NCI-H345 (cell line): Measurements from ENCODE around the gene WIPF1.
"Not testable (repeated sequence)": the region's sequence is repeated elsewhere in the genome, so short reads cannot be mapped to it uniquely, and the experiment has no call there.

Experiments used
- DNase-seq: peaks from one replicate; lab custom pipeline; 2025; lab: John Stamatoyannopoulos, UW

WIPF1 gene

GRCh38 chr2:174571669-174572323, 25.8 kb downstream of the WIPF1 start:
- DNase-seq, result no peak

- DNase-seq, result no peak
Observed at GRCh38 chr2:174570318-174570958, 27.2 kb downstream of the WIPF1 start.

GRCh38 chr2:174569678-174570077, 27.9 kb downstream of the WIPF1 start:
- no peak for DNase-seq

- DNase-seq, result no peak
Observed at GRCh38 chr2:174568425-174568824, 29.2 kb downstream of the WIPF1 start.

GRCh38 chr2:174566871-174567270, 30.7 kb downstream of the WIPF1 start:
- no peak for DNase-seq

GRCh38 chr2:174563530-174564282, 33.9 kb downstream of the WIPF1 start:
- DNase-seq, result no peak

GRCh38 chr2:174561972-174562370, 35.6 kb downstream of the WIPF1 start:
- DNase-seq, result no peak

- DNase-seq, result no peak
Observed at GRCh38 chr2:174561283-174561971, 36.2 kb downstream of the WIPF1 start.

- DNase-seq, result no peak
Observed at GRCh38 chr2:174560737-174561136, 36.9 kb downstream of the WIPF1 start.

- no peak for DNase-seq
Observed at GRCh38 chr2:174555998-174556397, 41.6 kb downstream of the WIPF1 start.

GRCh38 chr2:174554529-174555150, 43.0 kb downstream of the WIPF1 start:
- no peak for DNase-seq

- DNase-seq, result no peak
Observed at GRCh38 chr2:174553811-174554493, 43.7 kb downstream of the WIPF1 start.

GRCh38 chr2:174552880-174553279, 44.7 kb downstream of the WIPF1 start:
- no peak for DNase-seq

GRCh38 chr2:174551697-174552096, 45.9 kb downstream of the WIPF1 start:
- no peak for DNase-seq

- not testable (repeated sequence) for DNase-seq
Observed at GRCh38 chr2:174548646-174549045, 49.0 kb downstream of the WIPF1 start.

GRCh38 chr2:174548021-174548420, 49.6 kb downstream of the WIPF1 start:
- DNase-seq, result not testable (repeated sequence)

GRCh38 chr2:174546519-174547506, 50.8 kb downstream of the WIPF1 start:
- DNase-seq, result peak; percentile 6

GRCh38 chr2:174545240-174545639, 52.4 kb downstream of the WIPF1 start:
- no peak for DNase-seq

- no peak for DNase-seq
Observed at GRCh38 chr2:174544802-174545201, 52.8 kb downstream of the WIPF1 start.

- no peak for DNase-seq
Observed at GRCh38 chr2:174544156-174544555, 53.4 kb downstream of the WIPF1 start.
